Panc1 (cell line): Measurements from ENCODE around the gene HNRNPH2. TPM values are rescaled to one million over a fixed set of nuclear protein-coding genes. Genes with fewer than 3 reads are reported as not detected.

Experiments used
- ATAC-seq: fragments of 200-7000 bp; cut with Tn5 transposase; 2 replicates; pipeline ENCODE4 v1.9.1; 2020; ENCODE audit warnings: mild to moderate bottlenecking, moderate library complexity
- BruUV-seq: library from RNA; stranded (reverse); fragments of 400-500 nt; replicated peaks from 2 replicates; lab custom pipeline; 2021; lab: Mats Ljungman, UMichigan
- CTCF ChIA-PET: fragments of 300-600 bp; sonication (Branson Sonifier 250); formaldehyde crosslinking; loops from one replicate; lab custom pipeline; 2022; ENCODE audit warnings: antibody characterized with exemption; lab: Charles Lee
- POLR2A ChIA-PET: fragments of 300-600 bp; sonication (Branson Sonifier 250); formaldehyde crosslinking; loops from one replicate; lab custom pipeline; 2022; ENCODE audit warnings: antibody characterized with exemption; lab: Charles Lee
- DNase-seq: peaks from one replicate; pipeline ENCODE4 v3.0.0-alpha.2; 2010; ENCODE audit warnings: low read depth, low spot score
- H3K27ac ChIP-seq: 2 replicates; pipeline ENCODE4 v1.5.1; 2011; ENCODE audit warnings: mild to moderate bottlenecking, low read length, inconsistent platforms
- H3K27me3 ChIP-seq: fragments of 200-500 bp; sonication (Bioruptor generic); 2 replicates; pipeline ENCODE4 v1.6.0; 2014; ENCODE audit warnings: low read length, inconsistent platforms; ENCODE audit not compliant: control insufficient read depth, insufficient read depth
- H3K36me3 ChIP-seq: fragments of 200-500 bp; sonication (Bioruptor generic); 2 replicates; pipeline ENCODE4 v1.5.1; 2014; ENCODE audit warnings: inconsistent platforms, mild to moderate bottlenecking, low read length, moderate library complexity; ENCODE audit not compliant: control insufficient read depth, insufficient read depth
- H3K4me1 ChIP-seq: 2 replicates; pipeline ENCODE4 v1.5.1; 2011; ENCODE audit warnings: inconsistent platforms, mild to moderate bottlenecking, low read length, moderate library complexity; ENCODE audit not compliant: control insufficient read depth, insufficient read depth
- H3K4me3 ChIP-seq, 2 experiments: 2 replicates each; pipeline ENCODE4 v1.5.1; 2011 to 2012; ENCODE audit warnings: low read depth in 2 of 2, low read length in 2 of 2, mild to moderate bottlenecking in 2 of 2, inconsistent platforms in 1 of 2, moderate library complexity in 1 of 2
- H3K9me3 ChIP-seq: fragments of 200-500 bp; sonication (Bioruptor generic); 2 replicates; pipeline ENCODE4 v1.5.1; 2014; ENCODE audit warnings: low read depth, mild to moderate bottlenecking, inconsistent platforms, low read length, moderate library complexity; ENCODE audit not compliant: control insufficient read depth, insufficient read depth
- CTCF ChIP-seq: fragments of 450-650 bp; IDR thresholded peaks from 2 replicates; pipeline ENCODE4 v1.5.1; 2017; ENCODE audit warnings: mild to moderate bottlenecking
- POLR2AphosphoS5 ChIP-seq: IDR thresholded peaks from 2 replicates; pipeline ENCODE4 v1.6.1; 2012; ENCODE audit warnings: mild to moderate bottlenecking, low read depth, low read length, moderate library complexity
- REST ChIP-seq, 2 experiments: IDR thresholded peaks; 2 replicates each; pipeline ENCODE4 v1.6.1; 2011 to 2012; ENCODE audit warnings: low read depth in 2 of 2, control low read depth in 1 of 2, low read length in 1 of 2, mild to moderate bottlenecking in 1 of 2, moderate library complexity in 1 of 2; ENCODE audit not compliant: insufficient read depth in 1 of 2
- SIN3A ChIP-seq: IDR thresholded peaks from 2 replicates; pipeline ENCODE4 v1.6.1; 2012; ENCODE audit warnings: low read depth, mild to moderate bottlenecking, low read length, moderate library complexity, borderline replicate concordance; ENCODE audit not compliant: insufficient read depth
- TCF7L2 ChIP-seq: IDR thresholded peaks from 2 replicates; pipeline ENCODE4 v1.6.1; 2011; ENCODE audit warnings: mild to moderate bottlenecking, low read depth, low read length, inconsistent platforms
- in situ Hi-C: cut with HindIII; loops from 2 replicates; pipeline ENCODE4 v1.10.0; 2016; ENCODE audit warnings: low sequenced_read_pairs, low pct_unique_long_range_greater_than_20kb
- intact Hi-C: fragments of 100-400 bp; cut with micrococcal nuclease; formaldehyde crosslinking; loops from one replicate; pipeline ENCODE4 v1.10.0; 2022; ENCODE audit not compliant: unreplicated experiment
- total RNA-seq: library from RNA; stranded (reverse); gene quantifications from one replicate; pipeline ENCODE4 v1.2.1, GENCODE V29; 2021; ENCODE audit not compliant: unreplicated experiment

Gene HNRNPH2
- total RNA-seq, 1 experiment from 2014 or later, result 91.5 TPM

GRCh38 chrX:101383679-101384205 lies 24.3 kb upstream of the HNRNPH2 start:
- no peak for DNase-seq
- CTCF ChIA-PET, result no interaction called here
- TF ChIP-seq CTCF, result no peak
- no peak for TF ChIP-seq POLR2AphosphoS5
- no peak for TF ChIP-seq TCF7L2
- no peak for TF ChIP-seq SIN3A
- no peak for TF ChIP-seq REST (IDR thresholded peaks at IDR 0.05; ENCODE audit: insufficient read depth in 1 of 2, low read depth in 2 of 2, low read length in 1 of 2)
- POLR2A ChIA-PET, result no interaction called here
- Histone ChIP-seq H3K4me3 (no peak overlapping the region), H3K27ac (no peak overlapping the region), H3K4me1 (no peaks in the 10 kb centered on the region), H3K36me3 (no peaks in the 10 kb centered on the region), H3K9me3 (no peaks in the 10 kb centered on the region), H3K27me3 (no peaks in the 10 kb centered on the region; the same call in 1 of the 2 replicates)
- no TSS peak for BruUV-seq
- intact Hi-C loops, result no loop called here
- ATAC-seq, result no peak
- in situ Hi-C loops, result no loop called here

GRCh38 chrX:101385026-101385684 lies 22.9 kb upstream of the HNRNPH2 start:
- no peaks in the 10 kb centered on the region for H3K36me3 ChIP-seq
- in situ Hi-C loops (no loop called here), intact Hi-C loops (no loop called here)
- no peak overlapping the region for H3K4me3 ChIP-seq
- no peak for DNase-seq
- TF ChIP-seq REST (IDR thresholded peaks at IDR 0.05; ENCODE audit: insufficient read depth in 1 of 2, low read depth in 2 of 2, low read length in 1 of 2) (no peak), POLR2AphosphoS5 (no peak), TCF7L2 (no peak), SIN3A (no peak), CTCF (no peak)
- H3K27me3 ChIP-seq, result no peaks in the 10 kb centered on the region
- BruUV-seq, result no TSS peak
- H3K9me3 ChIP-seq, result no peaks in the 10 kb centered on the region
- ChIA-PET CTCF (no interaction called here), POLR2A (no interaction called here)
- no peak for ATAC-seq
- H3K27ac ChIP-seq, result no peak overlapping the region
- H3K4me1 ChIP-seq, result no peaks in the 10 kb centered on the region
